Body of pancreas (tissue), 4 donors: ENCODE measurements around the gene LRFN2.

ENCODE experiments used
- CTCF ChIP-seq, 7 experiments: fragments of 450-650 bp in 4 of 7; fragments of 200-600 bp in 3 of 7; sonication (generic) in 3 of 7; IDR thresholded peaks; one replicate each; pipeline ENCODE4 v1.5.1; 2016 to 2019; ENCODE audit warnings: antibody characterized with exemption in 7 of 7
- POLR2A ChIP-seq, 3 donors: fragments of 450-650 bp; IDR thresholded peaks; one replicate each; pipeline ENCODE4 v1.6.1; 2016; ENCODE audit warnings: antibody characterized with exemption in 3 of 3, mild to moderate bottlenecking in 2 of 3

- TF ChIP-seq CTCF (IDR thresholded peaks at IDR 0.05) (no peak), POLR2A (IDR thresholded peaks at IDR 0.05) (no peak)
Observed at GRCh38 chr6:40510442-40510841, 76.7 kb downstream of the LRFN2 start.
